NCI-H146 (cell line): Measurements from ENCODE around the gene SLC16A11.
"Not testable (repeated sequence)": the region's sequence is repeated elsewhere in the genome, so short reads cannot be mapped to it uniquely, and the experiment has no call there.

ENCODE experiments used
- DNase-seq: peaks from one replicate; lab custom pipeline; 2025; lab: John Stamatoyannopoulos, UW

SLC16A11 gene

DNA sequence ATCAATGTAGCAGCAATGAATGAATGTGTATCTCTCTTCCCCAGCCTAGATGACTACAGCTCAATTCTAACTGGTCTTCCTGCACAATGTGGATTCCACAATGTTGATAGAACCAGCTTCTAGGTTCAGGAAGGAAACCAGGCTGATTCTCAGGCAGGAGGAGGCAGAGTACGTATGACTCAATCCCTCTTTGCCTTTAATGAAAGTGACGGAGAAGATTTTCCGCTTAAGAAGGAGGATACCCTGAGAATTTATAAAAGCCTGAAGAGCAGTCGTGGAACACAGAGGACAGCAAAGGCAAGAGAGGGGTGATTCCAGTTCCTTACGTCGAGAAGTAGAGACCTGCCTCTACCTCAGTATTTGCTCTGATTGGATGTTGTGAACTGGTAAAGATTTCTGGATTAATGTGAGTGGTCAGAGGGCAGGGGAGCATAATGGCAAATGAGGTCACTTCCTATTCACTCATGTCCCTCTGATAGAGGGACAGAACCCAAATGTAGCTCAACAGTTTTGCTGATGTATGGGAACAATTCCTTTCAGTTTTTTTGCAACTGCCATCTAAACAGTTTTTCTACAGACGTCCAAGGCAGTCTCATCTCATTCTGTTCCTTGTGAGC is 15.0 kb upstream of the SLC16A11 start:
- DNase-seq: no peak

GRCh38 chr17:7056386-7056785 is 12.5 kb upstream of the SLC16A11 start:
- no peak for DNase-seq

- not testable (repeated sequence) for DNase-seq
Observed at GRCh38 chr17:7050583-7050982, 6.7 kb upstream of the SLC16A11 start.

DNA sequence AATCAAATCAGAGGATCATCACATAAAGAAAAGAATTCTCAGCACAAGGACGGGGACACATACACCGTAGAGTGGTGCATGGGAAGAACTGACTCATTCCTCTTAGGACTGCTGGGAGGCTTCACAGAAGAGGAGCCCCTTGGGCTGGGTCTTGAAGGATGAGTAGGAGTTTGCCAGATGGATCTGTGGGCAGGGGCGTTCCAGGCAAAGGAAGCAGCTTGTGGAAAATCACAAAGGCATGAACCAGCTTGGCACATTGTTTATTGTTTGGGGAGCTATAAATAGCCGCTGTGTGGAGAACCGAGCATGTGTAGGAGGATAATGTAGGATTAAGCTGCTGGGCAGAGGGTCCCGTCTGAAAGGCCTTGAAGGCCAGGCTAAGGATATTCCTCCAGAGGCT is 5.1 kb upstream of the SLC16A11 start:
- DNase-seq: no peak

DNA sequence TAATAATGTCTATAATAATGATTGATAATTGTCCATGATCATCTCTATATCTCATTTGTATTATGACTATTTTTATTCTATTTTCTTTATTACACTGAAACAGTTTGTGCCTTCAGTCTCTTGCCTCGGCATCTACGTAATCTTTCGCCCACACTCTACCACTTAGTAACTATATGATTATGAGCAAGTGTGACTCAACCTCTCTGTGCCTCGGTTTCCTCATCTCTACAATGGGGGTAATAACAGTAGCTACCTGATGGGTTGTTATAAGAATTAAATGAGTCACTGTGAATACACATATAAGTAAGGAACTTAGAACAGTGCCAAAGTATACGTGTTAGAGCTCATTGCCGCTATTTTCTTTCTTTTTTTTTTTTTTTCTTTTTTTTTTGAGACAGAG is 3.7 kb upstream of the SLC16A11 start:
- DNase-seq: no peak

DNA sequence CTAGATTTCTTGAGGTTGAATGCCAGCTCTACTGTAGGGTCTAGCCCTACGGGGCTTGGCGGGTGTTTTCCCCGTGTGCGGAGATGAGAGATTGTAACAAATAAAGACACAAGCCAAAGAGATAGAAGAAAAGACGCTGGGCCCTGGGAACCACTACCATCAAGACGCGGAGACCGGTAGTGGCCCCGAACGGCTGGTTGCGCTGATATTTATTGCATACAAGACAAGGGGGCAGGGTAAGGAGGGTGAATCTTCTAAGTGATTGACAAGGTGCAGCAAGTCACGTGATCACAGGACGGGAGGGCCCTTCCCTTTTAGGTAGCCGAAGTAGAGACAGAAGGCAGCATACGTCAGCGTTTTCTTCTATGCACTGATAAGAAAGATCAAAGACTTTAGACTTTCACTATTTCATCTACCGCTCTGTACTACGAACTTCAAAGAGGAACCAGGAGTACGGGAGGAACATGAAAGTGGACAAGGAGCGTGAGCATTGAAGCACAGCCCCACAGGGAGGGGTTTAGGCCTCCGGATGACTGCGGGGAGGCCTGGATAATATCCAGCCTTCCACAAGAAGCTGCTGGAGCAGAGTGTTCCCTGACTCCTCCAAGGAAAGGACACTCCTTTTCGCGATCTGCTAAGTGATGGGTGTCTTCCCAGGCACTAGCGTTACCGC is 3.0 kb upstream of the SLC16A11 start:
- not testable (repeated sequence) for DNase-seq

GRCh38 chr17:7046127-7046724 is 2.3 kb upstream of the SLC16A11 start:
- no peak for DNase-seq

GRCh38 chr17:7045492-7046126 is 1.7 kb upstream of the SLC16A11 start:
- DNase-seq: peak; percentile 28

DNA sequence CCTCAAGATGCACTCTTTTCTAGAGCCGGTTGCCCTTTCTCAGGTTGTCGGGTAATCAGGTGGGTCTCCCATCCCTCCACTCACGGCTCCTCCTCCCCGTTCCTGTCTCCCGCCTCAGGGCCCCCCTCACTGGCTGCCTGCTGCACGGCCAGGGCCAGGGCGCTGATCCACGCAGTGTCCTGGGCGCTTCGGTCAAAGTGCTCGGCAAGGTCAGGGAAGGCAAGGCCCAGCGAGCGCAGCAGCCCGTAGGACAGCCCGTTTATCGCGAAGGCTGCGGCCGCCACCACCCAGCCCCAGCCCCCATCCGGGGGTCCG is 753 bp downstream of the SLC16A11 start:
- no peak for DNase-seq

DNA sequence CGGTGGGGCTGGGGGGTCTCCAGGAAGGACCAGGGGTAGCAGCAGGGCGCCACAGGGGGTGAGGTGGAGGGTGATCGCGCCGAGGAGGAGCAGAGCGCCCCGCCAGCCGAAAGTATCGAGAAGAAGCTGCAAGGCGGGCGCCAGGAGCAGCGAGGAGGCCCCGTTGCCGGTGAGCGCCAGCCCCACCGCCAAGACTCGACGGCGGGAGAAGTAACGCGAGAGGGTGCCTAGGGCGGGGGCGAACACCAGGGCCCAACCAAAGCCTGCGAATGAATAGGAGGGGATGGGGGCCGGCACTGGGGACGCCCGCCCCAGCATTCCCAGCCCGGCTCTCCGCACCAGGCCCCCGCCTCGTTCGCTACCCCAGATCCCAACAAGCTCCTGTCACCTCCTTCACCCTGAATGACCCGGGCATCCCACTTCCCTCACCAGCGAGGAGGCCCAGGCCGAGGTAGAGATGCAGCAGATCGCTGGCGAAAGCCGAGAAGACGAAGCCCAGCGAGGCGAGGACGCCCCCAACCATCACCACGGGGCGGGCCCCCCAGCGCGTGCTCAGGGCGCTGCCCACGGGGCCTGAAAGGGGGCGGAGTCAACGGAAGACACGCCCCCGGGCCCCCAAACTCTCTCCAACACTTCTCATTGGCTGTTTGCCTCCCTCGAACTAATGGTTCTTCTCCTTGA is 1.3 kb downstream of the SLC16A11 start:
- DNase-seq: no peak

DNA sequence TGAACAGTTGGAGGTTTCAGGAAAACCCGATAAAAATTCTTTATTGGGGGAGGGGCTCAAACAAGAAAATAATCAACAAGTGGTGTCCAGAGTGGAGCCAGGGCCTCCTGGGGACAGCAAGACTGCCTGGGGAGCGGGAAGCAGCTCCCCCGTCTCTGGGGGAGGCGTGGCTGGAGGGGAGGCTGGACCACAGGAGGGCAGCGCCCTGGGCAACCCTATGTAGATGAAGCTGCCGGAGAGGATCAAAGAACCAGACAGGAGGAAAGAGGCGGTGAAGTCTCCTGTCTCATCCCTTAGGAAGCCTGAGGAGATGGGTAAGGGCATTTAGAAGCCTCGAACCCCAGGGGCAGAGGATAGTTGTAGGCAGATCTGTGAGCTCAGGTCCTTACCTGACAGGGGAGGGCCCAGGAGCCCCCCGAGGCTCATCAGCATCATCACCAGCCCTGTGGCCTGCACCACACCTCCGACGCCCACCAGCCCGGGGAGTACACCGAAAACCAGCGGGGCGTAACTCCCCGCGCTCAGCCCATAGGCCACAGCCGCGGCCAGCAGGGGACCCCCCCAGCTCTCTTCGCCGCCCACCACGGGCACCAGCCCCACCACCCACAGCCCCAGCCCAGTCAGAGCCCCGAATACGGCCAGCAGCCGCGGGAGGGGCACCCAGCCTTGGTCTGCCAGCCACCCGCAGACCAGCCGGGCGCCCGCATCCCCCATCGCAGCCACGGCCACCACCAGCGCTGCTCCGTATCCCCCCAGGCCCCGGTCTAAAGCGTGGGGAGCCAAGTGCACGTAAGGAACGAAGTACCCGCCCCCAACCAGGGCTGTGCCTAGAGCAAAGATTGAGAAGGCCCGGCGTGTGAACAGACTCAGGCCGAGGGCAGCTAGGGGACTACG is 2.0 kb downstream of the SLC16A11 start:
- peak; percentile 28 for DNase-seq

- no peak for DNase-seq
Observed at GRCh38 chr17:7039832-7040231, 4.1 kb downstream of the SLC16A11 start.

- no peak for DNase-seq
Observed at GRCh38 chr17:7038025-7038862, 5.6 kb downstream of the SLC16A11 start.

DNA sequence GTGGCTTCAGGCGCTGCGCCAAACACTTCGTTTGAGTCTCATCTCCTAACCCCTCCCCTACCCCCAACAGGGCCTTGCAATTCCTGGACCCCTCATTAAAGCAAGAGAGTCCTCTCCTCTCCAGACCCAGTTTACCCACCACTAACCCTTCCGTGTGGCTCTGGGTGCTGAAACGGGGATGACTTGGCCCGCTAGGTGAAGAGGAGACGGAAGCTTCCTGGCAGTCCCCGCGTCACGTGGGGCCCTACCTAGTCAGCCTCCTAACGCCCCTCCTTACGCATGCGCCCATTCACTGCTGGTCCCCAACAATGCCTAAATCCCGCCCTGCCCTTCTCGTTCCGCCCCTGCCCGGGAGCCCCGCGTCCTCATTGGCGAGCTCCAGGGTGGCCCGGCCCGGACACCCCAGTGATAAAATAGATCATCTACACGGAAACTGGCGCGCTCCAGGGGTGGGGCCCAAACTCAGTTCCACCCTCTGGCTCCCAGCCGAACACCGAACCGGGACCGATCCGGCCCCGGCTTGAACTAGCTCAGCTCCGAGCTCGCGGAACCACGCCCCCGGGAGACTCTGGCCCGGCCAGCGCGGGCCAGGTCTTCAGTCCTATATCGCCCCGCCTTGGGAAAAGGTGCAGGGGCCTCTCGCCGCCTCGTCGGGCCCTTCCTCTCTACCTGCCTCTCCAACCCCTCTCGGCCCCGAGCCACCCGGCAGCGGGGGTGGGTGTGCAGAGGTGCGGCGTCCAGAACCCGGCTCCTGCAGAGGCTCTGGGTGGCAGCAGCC is 8.1 kb downstream of the SLC16A11 start, which contains the start of gene SLC16A13:
TSS of gene SLC16A13 (plus strand) at position 425 of the 778 bp plus-strand sequence. CDS start 368 bp downstream, outside the sequence.
- peak; percentile 95 for DNase-seq

- DNase-seq: no peak
Observed at GRCh38 chr17:7034955-7035590, 8.8 kb downstream of the SLC16A11 start.

- peak; percentile 17 for DNase-seq
Observed at GRCh38 chr17:7029659-7030058, 14.2 kb downstream of the SLC16A11 start.

DNA sequence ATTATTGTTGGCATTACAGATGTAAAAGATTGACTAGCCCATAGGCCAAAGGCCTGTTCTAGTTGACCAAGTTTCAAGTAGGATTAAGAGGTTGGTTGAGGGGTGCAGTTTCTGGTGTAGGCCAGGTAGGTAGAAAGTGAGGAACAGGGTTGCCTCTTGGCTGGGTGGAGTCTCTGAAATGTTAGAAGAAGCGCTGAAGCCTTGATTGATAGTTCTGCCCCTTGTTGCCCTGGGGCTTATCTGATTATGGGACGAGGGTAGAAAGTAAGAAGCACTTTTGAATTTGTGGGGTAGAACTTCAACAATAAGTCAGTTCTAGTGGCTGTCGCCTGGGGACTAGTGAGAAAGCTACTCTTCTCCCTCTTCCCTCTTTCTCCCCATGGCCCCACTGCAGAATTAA is 14.8 kb downstream of the SLC16A11 start:
- DNase-seq: no peak

DNA sequence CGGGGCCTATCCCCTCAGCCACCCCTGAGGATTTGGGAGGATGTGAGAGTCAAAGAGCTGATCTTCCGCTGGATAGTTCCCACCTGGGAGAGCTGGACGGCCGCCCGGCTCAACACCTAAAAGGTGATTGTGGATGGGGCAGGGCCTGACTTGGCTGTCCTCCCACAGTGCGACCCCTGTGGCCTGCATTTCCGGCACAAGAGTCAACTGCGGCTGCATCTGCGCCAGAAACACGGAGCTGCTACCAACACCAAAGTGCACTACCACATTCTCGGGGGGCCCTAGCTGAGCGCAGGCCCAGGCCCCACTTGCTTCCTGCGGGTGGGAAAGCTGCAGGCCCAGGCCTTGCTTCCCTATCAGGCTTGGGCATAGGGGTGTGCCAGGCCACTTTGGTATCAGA is 16.6 kb downstream of the SLC16A11 start:
- DNase-seq: no peak

DNA sequence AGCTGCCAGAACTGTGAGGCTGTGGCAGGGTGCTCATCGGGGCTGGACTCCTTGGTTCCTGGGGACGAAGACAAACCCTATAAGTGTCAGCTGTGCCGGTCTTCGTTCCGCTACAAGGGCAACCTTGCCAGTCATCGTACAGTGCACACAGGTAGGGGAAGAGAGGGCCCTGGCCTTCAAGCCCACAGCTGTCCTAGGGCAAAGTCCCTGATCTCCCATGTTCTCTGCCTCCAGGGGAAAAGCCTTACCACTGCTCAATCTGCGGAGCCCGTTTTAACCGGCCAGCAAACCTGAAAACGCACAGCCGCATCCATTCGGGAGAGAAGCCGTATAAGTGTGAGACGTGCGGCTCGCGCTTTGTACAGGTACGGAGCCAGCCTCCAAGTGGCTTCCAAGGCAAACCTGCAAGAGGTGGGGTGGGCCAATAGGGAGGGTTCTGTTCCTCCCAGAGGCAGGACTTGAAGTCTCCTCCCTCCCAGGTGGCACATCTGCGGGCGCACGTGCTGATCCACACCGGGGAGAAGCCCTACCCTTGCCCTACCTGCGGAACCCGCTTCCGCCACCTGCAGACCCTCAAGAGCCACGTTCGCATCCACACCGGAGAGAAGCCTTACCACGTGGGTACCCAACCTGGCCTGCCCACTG is 17.3 kb downstream of the SLC16A11 start:
- DNase-seq: no peak
